Ishikawa (cell line): Measurements from ENCODE around the gene THOC7.

Source experiments
- CEBPB ChIP-seq: IDR thresholded peaks from 2 replicates; pipeline ENCODE4 v1.6.1; 2012
- CREB1 ChIP-seq: IDR thresholded peaks from 2 replicates; pipeline ENCODE4 v1.6.1; 2012; ENCODE audit warnings: low read depth
- EGR1 ChIP-seq: IDR thresholded peaks from 2 replicates; pipeline ENCODE4 v1.6.1; 2012
- EP300 ChIP-seq: IDR thresholded peaks from 2 replicates; pipeline ENCODE4 v1.6.1; 2012; ENCODE audit warnings: borderline replicate concordance
- FOXM1 ChIP-seq: IDR thresholded peaks from 2 replicates; pipeline ENCODE4 v1.6.1; 2012; ENCODE audit warnings: low read depth, borderline replicate concordance
- MAX ChIP-seq: IDR thresholded peaks from 2 replicates; pipeline ENCODE4 v1.6.1; 2012
- NFIC ChIP-seq: IDR thresholded peaks from 2 replicates; pipeline ENCODE4 v1.6.1; 2012
- RAD21 ChIP-seq: IDR thresholded peaks from 2 replicates; pipeline ENCODE4 v1.6.1; 2012; ENCODE audit warnings: low read depth
- TAF1 ChIP-seq: IDR thresholded peaks from 2 replicates; pipeline ENCODE4 v1.6.1; 2012; ENCODE audit warnings: low read depth, mild to moderate bottlenecking
- TCF12 ChIP-seq: IDR thresholded peaks from 2 replicates; pipeline ENCODE4 v1.6.1; 2012; ENCODE audit warnings: low read depth
- TEAD4 ChIP-seq: IDR thresholded peaks from 2 replicates; pipeline ENCODE4 v1.6.1; 2012
- USF1 ChIP-seq: IDR thresholded peaks from 2 replicates; pipeline ENCODE4 v1.6.1; 2012
- YY1 ChIP-seq: IDR thresholded peaks from 2 replicates; pipeline ENCODE4 v1.6.1; 2012; ENCODE audit warnings: low read depth
- ZBTB7A ChIP-seq: IDR thresholded peaks from 2 replicates; pipeline ENCODE4 v1.6.1; 2012; ENCODE audit warnings: low read depth
- TF ChIP-seq, protein P1 (sequence below): IDR thresholded peaks from 2 replicates; pipeline ENCODE4 v1.6.1; 2012; ENCODE audit warnings: low read depth, mild to moderate bottlenecking

Gene THOC7

DNA sequence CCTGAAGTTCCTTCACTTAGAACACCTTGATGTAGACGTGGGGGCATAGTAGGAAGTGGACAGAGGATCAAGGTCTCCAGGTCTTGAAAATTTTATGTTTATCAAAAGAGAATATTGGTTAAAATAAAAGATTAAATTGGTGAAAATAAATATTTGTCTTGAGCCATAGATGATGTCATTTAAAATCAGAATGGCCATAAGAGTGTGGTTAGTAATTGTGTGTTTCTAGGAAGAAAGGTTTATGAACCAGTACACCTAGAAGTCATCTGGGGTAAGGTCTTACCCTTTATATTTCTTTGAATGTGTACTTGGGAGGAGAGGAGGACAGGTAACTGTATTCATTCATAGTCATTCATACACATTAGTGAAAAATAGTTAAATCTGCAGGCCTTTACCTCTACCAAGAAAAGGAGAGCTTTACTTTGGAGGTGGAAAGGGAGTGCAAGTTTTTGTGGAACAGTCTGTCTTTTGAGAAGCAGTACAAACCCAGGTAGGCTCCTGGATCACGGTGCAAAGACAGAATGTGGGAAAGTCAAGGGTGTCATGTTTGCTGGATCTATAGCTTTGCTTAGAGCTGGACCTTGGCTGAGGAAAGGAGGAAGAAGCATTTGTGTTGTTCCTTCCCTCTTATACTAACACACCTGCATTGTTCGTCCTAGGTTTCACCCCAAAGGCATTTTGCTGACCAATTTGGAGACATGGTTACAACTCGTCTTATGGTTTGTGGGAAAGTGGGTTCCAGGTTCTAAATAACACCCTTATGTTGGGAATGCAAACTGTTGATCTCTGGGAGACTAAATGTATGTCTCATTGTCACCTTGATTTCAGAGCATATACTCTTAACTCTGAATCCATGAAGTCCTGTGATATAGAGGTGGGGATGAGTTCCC is 42.4 kb upstream of the THOC7 start:
- TF ChIP-seq MAX (no peak), TEAD4 (no peak), TAF1 (no peak), EGR1 (no peak), NFIC (no peak), YY1 (no peak), EP300 (no peak), ZBTB7A (no peak), RAD21 (no peak)

- peak; percentile 60 for TF ChIP-seq NFIC
- TF ChIP-seq EP300, result no peak
Measured at GRCh38 chr3:63900459-63900858, 36.9 kb upstream of the THOC7 start.

DNA sequence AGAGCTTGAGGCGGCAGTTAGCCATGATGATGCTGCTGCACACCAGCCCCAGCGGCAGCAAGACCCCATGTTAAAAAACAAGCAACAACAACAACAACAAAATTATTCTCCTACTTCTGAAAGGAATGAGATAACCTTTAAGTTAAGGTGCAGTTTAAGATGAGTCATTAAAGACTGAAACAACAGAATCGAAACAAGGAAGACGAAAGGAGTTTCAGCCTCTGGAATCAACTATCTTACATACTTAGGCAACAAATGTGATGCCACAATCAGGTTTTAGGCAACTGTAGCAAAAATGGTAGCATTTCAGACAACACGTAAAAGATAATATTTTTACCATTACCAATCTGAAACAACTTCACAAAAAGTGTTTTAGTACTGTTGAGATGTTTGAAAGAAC is 36.4 kb upstream of the THOC7 start:
- TF ChIP-seq NFIC (no peak), YY1 (no peak), CREB1 (no peak), ZBTB7A (no peak), EGR1 (no peak), TEAD4 (no peak), TCF12 (no peak), EP300 (no peak), TAF1 (no peak), MAX (no peak), RAD21 (no peak), FOXM1 (no peak), CEBPB (no peak), USF1 (no peak)
- TF ChIP-seq, protein P1, sequence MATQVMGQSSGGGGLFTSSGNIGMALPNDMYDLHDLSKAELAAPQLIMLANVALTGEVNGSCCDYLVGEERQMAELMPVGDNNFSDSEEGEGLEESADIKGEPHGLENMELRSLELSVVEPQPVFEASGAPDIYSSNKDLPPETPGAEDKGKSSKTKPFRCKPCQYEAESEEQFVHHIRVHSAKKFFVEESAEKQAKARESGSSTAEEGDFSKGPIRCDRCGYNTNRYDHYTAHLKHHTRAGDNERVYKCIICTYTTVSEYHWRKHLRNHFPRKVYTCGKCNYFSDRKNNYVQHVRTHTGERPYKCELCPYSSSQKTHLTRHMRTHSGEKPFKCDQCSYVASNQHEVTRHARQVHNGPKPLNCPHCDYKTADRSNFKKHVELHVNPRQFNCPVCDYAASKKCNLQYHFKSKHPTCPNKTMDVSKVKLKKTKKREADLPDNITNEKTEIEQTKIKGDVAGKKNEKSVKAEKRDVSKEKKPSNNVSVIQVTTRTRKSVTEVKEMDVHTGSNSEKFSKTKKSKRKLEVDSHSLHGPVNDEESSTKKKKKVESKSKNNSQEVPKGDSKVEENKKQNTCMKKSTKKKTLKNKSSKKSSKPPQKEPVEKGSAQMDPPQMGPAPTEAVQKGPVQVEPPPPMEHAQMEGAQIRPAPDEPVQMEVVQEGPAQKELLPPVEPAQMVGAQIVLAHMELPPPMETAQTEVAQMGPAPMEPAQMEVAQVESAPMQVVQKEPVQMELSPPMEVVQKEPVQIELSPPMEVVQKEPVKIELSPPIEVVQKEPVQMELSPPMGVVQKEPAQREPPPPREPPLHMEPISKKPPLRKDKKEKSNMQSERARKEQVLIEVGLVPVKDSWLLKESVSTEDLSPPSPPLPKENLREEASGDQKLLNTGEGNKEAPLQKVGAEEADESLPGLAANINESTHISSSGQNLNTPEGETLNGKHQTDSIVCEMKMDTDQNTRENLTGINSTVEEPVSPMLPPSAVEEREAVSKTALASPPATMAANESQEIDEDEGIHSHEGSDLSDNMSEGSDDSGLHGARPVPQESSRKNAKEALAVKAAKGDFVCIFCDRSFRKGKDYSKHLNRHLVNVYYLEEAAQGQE, result no peak

GRCh38 chr3:63896332-63897030 is 32.9 kb upstream of the THOC7 start:
- no peak for TF ChIP-seq ZBTB7A
- no peak for TF ChIP-seq CEBPB
- TF ChIP-seq MAX, result no peak
- no peak for TF ChIP-seq EP300
- TF ChIP-seq CREB1, result no peak
- TF ChIP-seq, protein P1, result no peak
- no peak for TF ChIP-seq TCF12
- no peak for TF ChIP-seq RAD21
- TF ChIP-seq USF1, result no peak
- no peak for TF ChIP-seq FOXM1
- TF ChIP-seq EGR1, result no peak
- no peak for TF ChIP-seq YY1
- TF ChIP-seq NFIC, result no peak
- TF ChIP-seq TEAD4, result no peak
- TF ChIP-seq TAF1, result no peak

- TF ChIP-seq MAX (no peak), TAF1 (no peak), EP300 (no peak), TEAD4 (no peak), FOXM1 (no peak), USF1 (no peak), EGR1 (no peak)
- TF ChIP-seq, protein P1, result no peak
Measured at GRCh38 chr3:63895422-63896189, 32.0 kb upstream of the THOC7 start.
